GM12878 (cell line): Measurements from ENCODE around the gene GHITM.

Experiments used
- CBX3 ChIP-seq: fragments of 200-600 bp; sonication (generic); IDR thresholded peaks from 2 replicates; pipeline ENCODE4 v1.6.1; 2016; ENCODE audit warnings: low read depth, borderline replicate concordance
- EZH2 ChIP-seq: IDR thresholded peaks from 2 replicates; pipeline ENCODE4 v1.6.1; 2012; ENCODE audit warnings: low read depth, mild to moderate bottlenecking, control low read depth, inconsistent platforms, low read length, borderline replicate concordance; ENCODE audit not compliant: control insufficient read depth
- POLR2A ChIP-seq: IDR thresholded peaks from 2 replicates; pipeline ENCODE4 v1.6.1; 2011; ENCODE audit warnings: low read depth, mild to moderate bottlenecking, low read length
- POLR2AphosphoS2 ChIP-seq: IDR thresholded peaks from 2 replicates; pipeline ENCODE4 v1.6.1; 2011; ENCODE audit warnings: low read depth, mild to moderate bottlenecking, low read length, improper control_type of control experiment, moderate library complexity
- TARDBP ChIP-seq: IDR thresholded peaks from 2 replicates; pipeline ENCODE4 v1.6.1; 2016; ENCODE audit warnings: borderline replicate concordance
- TF ChIP-seq, protein P1 (sequence below): fragments of 450-650 bp; IDR thresholded peaks from 2 replicates; pipeline ENCODE4 v1.6.1; 2017; ENCODE audit warnings: antibody characterized with exemption, mild to moderate bottlenecking, moderate library complexity
- TF ChIP-seq, protein P2 (sequence below): IDR thresholded peaks from 2 replicates; pipeline ENCODE4 v1.6.1; 2012; ENCODE audit warnings: low read depth, low read length, improper control_type of control experiment
- TF ChIP-seq, protein P3 (sequence below), 3 experiments: IDR thresholded peaks in 2 of 3; conservative IDR thresholded peaks in 1 of 3; 2 replicates each; pipeline ENCODE4 v1.5.1; 2011; ENCODE audit warnings: low read depth in 3 of 3, low read length in 3 of 3, mild to moderate bottlenecking in 3 of 3, control low read depth in 2 of 3, moderate library complexity in 2 of 3, inconsistent platforms in 1 of 3, mixed read lengths in 1 of 3; ENCODE audit not compliant: control insufficient read depth in 2 of 3, insufficient read depth in 1 of 3; ENCODE audit errors: extremely low read depth in 1 of 3
- TF ChIP-seq, protein P4 (sequence below): IDR thresholded peaks from 2 replicates; pipeline ENCODE4 v1.6.1; 2011; ENCODE audit warnings: low read depth, mild to moderate bottlenecking, low read length, moderate library complexity, borderline replicate concordance; ENCODE audit errors: extremely low read depth
- TF ChIP-seq, protein P5 (sequence below): IDR thresholded peaks from 2 replicates; pipeline ENCODE4 v1.6.1; 2012; ENCODE audit warnings: mild to moderate bottlenecking, low read depth, low read length

DNA sequence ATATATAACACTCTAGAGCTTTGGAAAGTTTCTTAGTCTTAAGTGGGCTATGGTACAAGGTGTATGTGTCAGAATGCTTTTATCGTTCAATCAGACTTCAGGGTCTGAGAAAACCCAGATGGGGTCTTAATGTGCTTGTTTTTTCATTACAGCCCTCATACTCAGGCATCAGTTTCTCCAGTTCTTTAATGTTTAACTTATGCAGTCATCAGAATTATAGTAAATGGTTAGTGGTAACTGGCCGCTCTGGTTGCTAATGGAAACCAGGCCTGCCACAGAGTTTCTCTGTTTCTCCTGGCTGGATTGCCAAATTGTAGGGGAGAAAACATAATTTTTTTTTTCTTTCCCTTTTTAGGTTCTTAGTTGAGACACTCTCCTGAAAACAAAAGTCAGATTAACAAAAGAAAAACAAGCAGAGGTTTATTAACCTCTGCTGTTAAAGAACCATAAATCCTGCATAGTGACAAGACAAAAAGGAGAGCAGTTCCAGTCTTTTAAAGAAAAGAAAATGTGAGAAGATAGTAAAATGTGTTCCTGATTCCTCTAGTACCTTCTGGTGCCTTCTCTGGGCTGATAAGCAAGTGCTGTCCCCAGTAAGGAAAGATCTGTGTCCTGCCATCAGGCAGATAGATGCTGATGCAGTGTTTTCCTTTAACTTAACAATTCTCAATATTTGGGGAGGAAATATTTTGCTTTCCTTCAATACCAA, 21.5 kb upstream of the GHITM start:
- TF ChIP-seq, protein P1, sequence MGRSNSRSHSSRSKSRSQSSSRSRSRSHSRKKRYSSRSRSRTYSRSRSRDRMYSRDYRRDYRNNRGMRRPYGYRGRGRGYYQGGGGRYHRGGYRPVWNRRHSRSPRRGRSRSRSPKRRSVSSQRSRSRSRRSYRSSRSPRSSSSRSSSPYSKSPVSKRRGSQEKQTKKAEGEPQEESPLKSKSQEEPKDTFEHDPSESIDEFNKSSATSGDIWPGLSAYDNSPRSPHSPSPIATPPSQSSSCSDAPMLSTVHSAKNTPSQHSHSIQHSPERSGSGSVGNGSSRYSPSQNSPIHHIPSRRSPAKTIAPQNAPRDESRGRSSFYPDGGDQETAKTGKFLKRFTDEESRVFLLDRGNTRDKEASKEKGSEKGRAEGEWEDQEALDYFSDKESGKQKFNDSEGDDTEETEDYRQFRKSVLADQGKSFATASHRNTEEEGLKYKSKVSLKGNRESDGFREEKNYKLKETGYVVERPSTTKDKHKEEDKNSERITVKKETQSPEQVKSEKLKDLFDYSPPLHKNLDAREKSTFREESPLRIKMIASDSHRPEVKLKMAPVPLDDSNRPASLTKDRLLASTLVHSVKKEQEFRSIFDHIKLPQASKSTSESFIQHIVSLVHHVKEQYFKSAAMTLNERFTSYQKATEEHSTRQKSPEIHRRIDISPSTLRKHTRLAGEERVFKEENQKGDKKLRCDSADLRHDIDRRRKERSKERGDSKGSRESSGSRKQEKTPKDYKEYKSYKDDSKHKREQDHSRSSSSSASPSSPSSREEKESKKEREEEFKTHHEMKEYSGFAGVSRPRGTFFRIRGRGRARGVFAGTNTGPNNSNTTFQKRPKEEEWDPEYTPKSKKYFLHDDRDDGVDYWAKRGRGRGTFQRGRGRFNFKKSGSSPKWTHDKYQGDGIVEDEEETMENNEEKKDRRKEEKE: no peak
- TF ChIP-seq, protein P2, sequence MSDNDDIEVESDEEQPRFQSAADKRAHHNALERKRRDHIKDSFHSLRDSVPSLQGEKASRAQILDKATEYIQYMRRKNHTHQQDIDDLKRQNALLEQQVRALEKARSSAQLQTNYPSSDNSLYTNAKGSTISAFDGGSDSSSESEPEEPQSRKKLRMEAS: no peak
- TF ChIP-seq TARDBP: no peak
- no peak for TF ChIP-seq CBX3
- TF ChIP-seq EZH2: no peak
- no peak for TF ChIP-seq POLR2AphosphoS2
- TF ChIP-seq, protein P3, sequence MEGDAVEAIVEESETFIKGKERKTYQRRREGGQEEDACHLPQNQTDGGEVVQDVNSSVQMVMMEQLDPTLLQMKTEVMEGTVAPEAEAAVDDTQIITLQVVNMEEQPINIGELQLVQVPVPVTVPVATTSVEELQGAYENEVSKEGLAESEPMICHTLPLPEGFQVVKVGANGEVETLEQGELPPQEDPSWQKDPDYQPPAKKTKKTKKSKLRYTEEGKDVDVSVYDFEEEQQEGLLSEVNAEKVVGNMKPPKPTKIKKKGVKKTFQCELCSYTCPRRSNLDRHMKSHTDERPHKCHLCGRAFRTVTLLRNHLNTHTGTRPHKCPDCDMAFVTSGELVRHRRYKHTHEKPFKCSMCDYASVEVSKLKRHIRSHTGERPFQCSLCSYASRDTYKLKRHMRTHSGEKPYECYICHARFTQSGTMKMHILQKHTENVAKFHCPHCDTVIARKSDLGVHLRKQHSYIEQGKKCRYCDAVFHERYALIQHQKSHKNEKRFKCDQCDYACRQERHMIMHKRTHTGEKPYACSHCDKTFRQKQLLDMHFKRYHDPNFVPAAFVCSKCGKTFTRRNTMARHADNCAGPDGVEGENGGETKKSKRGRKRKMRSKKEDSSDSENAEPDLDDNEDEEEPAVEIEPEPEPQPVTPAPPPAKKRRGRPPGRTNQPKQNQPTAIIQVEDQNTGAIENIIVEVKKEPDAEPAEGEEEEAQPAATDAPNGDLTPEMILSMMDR (IDR thresholded peaks at IDR 0.05 in 2 of 3, conservative IDR thresholded peaks at IDR 0.05 in 1 of 3; ENCODE audit: control insufficient read depth in 2 of 3, extremely low read depth in 1 of 3, insufficient read depth in 1 of 3, low read depth in 3 of 3, low read length in 3 of 3): no peak
- no peak for TF ChIP-seq POLR2A
- TF ChIP-seq, protein P4, sequence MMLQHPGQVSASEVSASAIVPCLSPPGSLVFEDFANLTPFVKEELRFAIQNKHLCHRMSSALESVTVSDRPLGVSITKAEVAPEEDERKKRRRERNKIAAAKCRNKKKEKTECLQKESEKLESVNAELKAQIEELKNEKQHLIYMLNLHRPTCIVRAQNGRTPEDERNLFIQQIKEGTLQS: no peak
- TF ChIP-seq, protein P5, sequence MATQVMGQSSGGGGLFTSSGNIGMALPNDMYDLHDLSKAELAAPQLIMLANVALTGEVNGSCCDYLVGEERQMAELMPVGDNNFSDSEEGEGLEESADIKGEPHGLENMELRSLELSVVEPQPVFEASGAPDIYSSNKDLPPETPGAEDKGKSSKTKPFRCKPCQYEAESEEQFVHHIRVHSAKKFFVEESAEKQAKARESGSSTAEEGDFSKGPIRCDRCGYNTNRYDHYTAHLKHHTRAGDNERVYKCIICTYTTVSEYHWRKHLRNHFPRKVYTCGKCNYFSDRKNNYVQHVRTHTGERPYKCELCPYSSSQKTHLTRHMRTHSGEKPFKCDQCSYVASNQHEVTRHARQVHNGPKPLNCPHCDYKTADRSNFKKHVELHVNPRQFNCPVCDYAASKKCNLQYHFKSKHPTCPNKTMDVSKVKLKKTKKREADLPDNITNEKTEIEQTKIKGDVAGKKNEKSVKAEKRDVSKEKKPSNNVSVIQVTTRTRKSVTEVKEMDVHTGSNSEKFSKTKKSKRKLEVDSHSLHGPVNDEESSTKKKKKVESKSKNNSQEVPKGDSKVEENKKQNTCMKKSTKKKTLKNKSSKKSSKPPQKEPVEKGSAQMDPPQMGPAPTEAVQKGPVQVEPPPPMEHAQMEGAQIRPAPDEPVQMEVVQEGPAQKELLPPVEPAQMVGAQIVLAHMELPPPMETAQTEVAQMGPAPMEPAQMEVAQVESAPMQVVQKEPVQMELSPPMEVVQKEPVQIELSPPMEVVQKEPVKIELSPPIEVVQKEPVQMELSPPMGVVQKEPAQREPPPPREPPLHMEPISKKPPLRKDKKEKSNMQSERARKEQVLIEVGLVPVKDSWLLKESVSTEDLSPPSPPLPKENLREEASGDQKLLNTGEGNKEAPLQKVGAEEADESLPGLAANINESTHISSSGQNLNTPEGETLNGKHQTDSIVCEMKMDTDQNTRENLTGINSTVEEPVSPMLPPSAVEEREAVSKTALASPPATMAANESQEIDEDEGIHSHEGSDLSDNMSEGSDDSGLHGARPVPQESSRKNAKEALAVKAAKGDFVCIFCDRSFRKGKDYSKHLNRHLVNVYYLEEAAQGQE: no peak
